Measurements from ENCODE around the gene CFAP61. TPM values are rescaled to one million over a fixed set of nuclear protein-coding genes. Genes with fewer than 3 reads are reported as not detected.

CFAP61 gene
- total RNA-seq, 1 donor from 2014 or later: 0.26 TPM

GRCh38 chr20:20167698-20168097 lies 115.4 kb downstream of the CFAP61 start:
- FAIRE-seq (no peak), DNase-seq (ENCODE audit: low read depth) (no peak)
- Histone ChIP-seq H3K4me3 (ENCODE audit: low read depth, low read length) (no peak overlapping the region), H3K36me3 (ENCODE audit: control insufficient read depth, insufficient read depth, low read length) (no peaks in the 10 kb centered on the region), H3K27me3 (ENCODE audit: control insufficient read depth, insufficient read depth, low read length) (no peaks in the 10 kb centered on the region)
- TF ChIP-seq, protein P1, sequence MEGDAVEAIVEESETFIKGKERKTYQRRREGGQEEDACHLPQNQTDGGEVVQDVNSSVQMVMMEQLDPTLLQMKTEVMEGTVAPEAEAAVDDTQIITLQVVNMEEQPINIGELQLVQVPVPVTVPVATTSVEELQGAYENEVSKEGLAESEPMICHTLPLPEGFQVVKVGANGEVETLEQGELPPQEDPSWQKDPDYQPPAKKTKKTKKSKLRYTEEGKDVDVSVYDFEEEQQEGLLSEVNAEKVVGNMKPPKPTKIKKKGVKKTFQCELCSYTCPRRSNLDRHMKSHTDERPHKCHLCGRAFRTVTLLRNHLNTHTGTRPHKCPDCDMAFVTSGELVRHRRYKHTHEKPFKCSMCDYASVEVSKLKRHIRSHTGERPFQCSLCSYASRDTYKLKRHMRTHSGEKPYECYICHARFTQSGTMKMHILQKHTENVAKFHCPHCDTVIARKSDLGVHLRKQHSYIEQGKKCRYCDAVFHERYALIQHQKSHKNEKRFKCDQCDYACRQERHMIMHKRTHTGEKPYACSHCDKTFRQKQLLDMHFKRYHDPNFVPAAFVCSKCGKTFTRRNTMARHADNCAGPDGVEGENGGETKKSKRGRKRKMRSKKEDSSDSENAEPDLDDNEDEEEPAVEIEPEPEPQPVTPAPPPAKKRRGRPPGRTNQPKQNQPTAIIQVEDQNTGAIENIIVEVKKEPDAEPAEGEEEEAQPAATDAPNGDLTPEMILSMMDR (IDR thresholded peaks at IDR 0.05; ENCODE audit: insufficient read depth, low read length, severe bottlenecking): no peak

GRCh38 chr20:20173254-20173653 lies 120.9 kb downstream of the CFAP61 start:
- Histone ChIP-seq H3K4me3 (ENCODE audit: low read depth, low read length) (no peak overlapping the region), H3K27me3 (ENCODE audit: control insufficient read depth, insufficient read depth, low read length) (no peaks in the 10 kb centered on the region), H3K36me3 (ENCODE audit: control insufficient read depth, insufficient read depth, low read length) (no peaks in the 10 kb centered on the region)
- TF ChIP-seq, protein P1 (IDR thresholded peaks at IDR 0.05; ENCODE audit: insufficient read depth, low read length, severe bottlenecking): no peak
- DNase-seq (ENCODE audit: low read depth) (no peak), FAIRE-seq (no peak)

DNA sequence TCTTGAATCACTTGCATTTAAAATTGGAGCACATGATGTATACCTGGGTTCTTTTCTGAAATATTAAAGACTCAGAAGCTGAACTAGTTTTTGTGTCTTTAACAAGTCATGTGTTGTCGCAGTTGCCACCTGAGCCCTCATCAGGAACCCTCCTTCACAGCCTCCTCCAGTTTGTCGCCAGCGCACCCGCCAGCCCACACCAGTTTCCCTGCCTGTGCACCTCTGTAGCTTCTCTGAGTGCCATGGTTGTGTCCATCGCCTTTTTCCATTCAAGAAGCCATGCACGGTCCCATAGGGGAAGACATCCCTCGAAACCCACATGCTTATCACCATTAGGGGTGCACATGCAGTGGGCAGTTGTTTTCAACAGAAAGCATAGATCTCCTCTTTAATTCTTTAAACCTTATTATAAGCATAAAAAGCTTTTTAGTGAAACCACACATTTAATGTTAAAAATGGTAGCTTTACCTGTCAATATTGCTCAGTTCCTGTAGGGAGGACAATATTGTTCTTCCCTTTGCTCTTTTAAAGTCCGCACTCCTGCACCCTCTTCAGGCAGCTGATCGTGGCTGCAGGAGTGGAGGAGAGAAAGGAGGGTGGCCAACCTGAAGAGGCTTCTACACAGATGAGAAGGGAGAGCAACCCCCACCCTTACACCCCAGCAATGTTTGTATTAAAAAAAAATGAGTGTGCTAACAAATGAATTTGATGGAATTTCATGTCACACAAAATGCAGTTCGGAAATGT lies 121.9 kb downstream of the CFAP61 start:
- no peaks in the 10 kb centered on the region for H3K36me3 ChIP-seq (ENCODE audit: control insufficient read depth, insufficient read depth, low read length)
- FAIRE-seq (no peak), DNase-seq (ENCODE audit: low read depth) (no peak)
- TF ChIP-seq, protein P1 (IDR thresholded peaks at IDR 0.05; ENCODE audit: insufficient read depth, low read length, severe bottlenecking): no peak
- H3K4me3 ChIP-seq (ENCODE audit: low read depth, low read length): no peak overlapping the region
- H3K27me3 ChIP-seq (ENCODE audit: control insufficient read depth, insufficient read depth, low read length): no peaks in the 10 kb centered on the region

GRCh38 chr20:20181322-20181721 lies 129.0 kb downstream of the CFAP61 start:
- Histone ChIP-seq H3K36me3 (ENCODE audit: control insufficient read depth, insufficient read depth, low read length) (no peaks in the 10 kb centered on the region), H3K4me3 (ENCODE audit: low read depth, low read length) (no peak overlapping the region), H3K27me3 (ENCODE audit: control insufficient read depth, insufficient read depth, low read length) (no peaks in the 10 kb centered on the region)
- DNase-seq (ENCODE audit: low read depth) (no peak), FAIRE-seq (no peak)
- TF ChIP-seq, protein P1 (IDR thresholded peaks at IDR 0.05; ENCODE audit: insufficient read depth, low read length, severe bottlenecking): no peak

DNA sequence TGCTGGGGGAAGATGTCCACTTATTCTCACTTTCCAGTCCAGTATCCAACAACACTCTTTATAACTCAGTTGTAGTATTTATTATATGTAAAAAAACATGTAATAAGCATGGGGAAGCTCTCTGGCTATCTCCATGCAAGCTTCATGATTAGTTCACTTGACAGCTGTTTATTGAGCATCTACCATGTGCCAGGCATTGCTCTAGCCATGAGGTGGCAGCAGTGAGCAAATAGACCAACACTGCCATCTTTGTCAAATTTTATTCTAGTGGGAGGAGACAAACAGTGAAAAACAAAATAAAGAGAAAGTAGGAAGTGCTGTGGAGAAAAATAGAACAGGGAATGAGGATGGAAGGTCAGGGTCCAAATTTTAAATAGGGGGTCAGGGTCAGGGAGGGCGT lies 131.8 kb downstream of the CFAP61 start:
- H3K4me3 ChIP-seq (ENCODE audit: low read depth, low read length): no peak overlapping the region
- DNase-seq (ENCODE audit: low read depth): no peak
- no peaks in the 10 kb centered on the region for H3K27me3 ChIP-seq (ENCODE audit: control insufficient read depth, insufficient read depth, low read length)
- TF ChIP-seq, protein P1 (IDR thresholded peaks at IDR 0.05; ENCODE audit: insufficient read depth, low read length, severe bottlenecking): no peak
- no peaks in the 10 kb centered on the region for H3K36me3 ChIP-seq (ENCODE audit: control insufficient read depth, insufficient read depth, low read length)
- FAIRE-seq: no peak

- H3K36me3 ChIP-seq (ENCODE audit: control insufficient read depth, insufficient read depth, low read length): no peaks in the 10 kb centered on the region
- FAIRE-seq (no peak), DNase-seq (ENCODE audit: low read depth) (no peak)
- TF ChIP-seq, protein P1 (IDR thresholded peaks at IDR 0.05; ENCODE audit: insufficient read depth, low read length, severe bottlenecking): no peak
- no peak overlapping the region for H3K4me3 ChIP-seq (ENCODE audit: low read depth, low read length)
- no peaks in the 10 kb centered on the region for H3K27me3 ChIP-seq (ENCODE audit: control insufficient read depth, insufficient read depth, low read length)
These were observed 132.4 kb downstream of the CFAP61 start for GRCh38 chr20:20184706-20185105.

Measured in bronchial epithelial cell (primary cell).